Mesenchymal stem cell (in vitro differentiated cells and primary cell): Measurements from ENCODE around the gene ZMYM5.

Experiments
- DNase-seq: peaks from one replicate; pipeline ENCODE4 v3.0.0-alpha.2; 2013
- H2AFZ ChIP-seq: one replicate; pipeline ENCODE4 v1.6.1; 2013; ENCODE audit warnings: low read depth, mild to moderate bottlenecking, control low read depth, inconsistent platforms, low read length, moderate library complexity
- H2AK5ac ChIP-seq: 2 replicates; pipeline ENCODE4 v1.6.1; 2013; ENCODE audit warnings: low read length, moderate library complexity, mild to moderate bottlenecking, inconsistent platforms; ENCODE audit not compliant: severe bottlenecking
- H2BK120ac ChIP-seq: one replicate; pipeline ENCODE4 v1.6.1; 2013; ENCODE audit warnings: low read depth, mild to moderate bottlenecking, inconsistent platforms, low read length, moderate library complexity
- H2BK12ac ChIP-seq, 2 experiments: one replicate each; pipeline ENCODE4 v1.6.1; 2013; ENCODE audit warnings: inconsistent platforms in 2 of 2, low read length in 2 of 2, mild to moderate bottlenecking in 2 of 2, moderate library complexity in 2 of 2, control low read depth in 1 of 2
- H2BK15ac ChIP-seq: one replicate; pipeline ENCODE4 v1.6.1; 2013; ENCODE audit warnings: mild to moderate bottlenecking, low read depth, inconsistent platforms; ENCODE audit not compliant: poor library complexity, severe bottlenecking
- H2BK5ac ChIP-seq: 2 replicates; pipeline ENCODE4 v1.6.1; 2013; ENCODE audit warnings: low read depth, mild to moderate bottlenecking, low read length, control low read depth, inconsistent platforms; ENCODE audit not compliant: poor library complexity, severe bottlenecking
- H3K14ac ChIP-seq, 2 experiments: one replicate each; pipeline ENCODE4 v1.6.1; 2013; ENCODE audit warnings: inconsistent platforms in 2 of 2, low read length in 2 of 2, control low read depth in 1 of 2, mild to moderate bottlenecking in 1 of 2, moderate library complexity in 1 of 2
- H3K18ac ChIP-seq, 2 experiments: one replicate each; pipeline ENCODE4 v1.6.1; 2013; ENCODE audit warnings: inconsistent platforms in 2 of 2, low read length in 2 of 2, control low read depth in 1 of 2, low read depth in 1 of 2, mild to moderate bottlenecking in 1 of 2
- H3K23ac ChIP-seq, 2 experiments: one replicate each; pipeline ENCODE4 v1.6.1; 2013; ENCODE audit warnings: inconsistent platforms in 2 of 2, low read length in 2 of 2, mild to moderate bottlenecking in 2 of 2, moderate library complexity in 2 of 2, control low read depth in 1 of 2
- H3K27ac ChIP-seq: 2 replicates; pipeline ENCODE4 v1.5.1; 2013; ENCODE audit warnings: mild to moderate bottlenecking, moderate library complexity, low read length, control low read depth, inconsistent platforms; ENCODE audit not compliant: poor library complexity, severe bottlenecking
- H3K27me3 ChIP-seq, 2 experiments: 2 replicates each; pipeline versions ENCODE4 v1.6.1 to v1.7.0; 2013; ENCODE audit warnings: low read length in 2 of 2, mild to moderate bottlenecking in 2 of 2, moderate library complexity in 2 of 2, control low read depth in 1 of 2, inconsistent platforms in 1 of 2; ENCODE audit not compliant: control insufficient read depth in 1 of 2, insufficient read depth in 1 of 2
- H3K36me3 ChIP-seq, 2 experiments: 2 replicates each; pipeline versions ENCODE4 v1.6.1 to v1.7.0; 2013; ENCODE audit warnings: low read length in 2 of 2, control low read depth in 1 of 2, inconsistent platforms in 1 of 2, low read depth in 1 of 2, mild to moderate bottlenecking in 1 of 2; ENCODE audit not compliant: insufficient read depth in 2 of 2, control insufficient read depth in 1 of 2
- H3K4ac ChIP-seq, 2 experiments: one replicate each; pipeline ENCODE4 v1.6.1; 2013; ENCODE audit warnings: inconsistent platforms in 2 of 2, low read length in 2 of 2, mild to moderate bottlenecking in 2 of 2, moderate library complexity in 2 of 2, control low read depth in 1 of 2, low read depth in 1 of 2
- H3K4me1 ChIP-seq: 2 replicates; pipeline ENCODE4 v1.6.1; 2013; ENCODE audit warnings: low read depth, low read length, control low read depth; ENCODE audit not compliant: control insufficient read depth, insufficient read depth
- H3K4me2 ChIP-seq: 2 replicates; pipeline ENCODE4 v1.6.1; 2013; ENCODE audit warnings: low read length, mild to moderate bottlenecking, inconsistent platforms; ENCODE audit not compliant: poor library complexity, severe bottlenecking
- H3K4me3 ChIP-seq, 2 experiments: 2 replicates each; pipeline versions ENCODE4 v1.5.1 to v1.7.0; 2013; ENCODE audit warnings: low read length in 2 of 2, mild to moderate bottlenecking in 2 of 2, control low read depth in 1 of 2, low read depth in 1 of 2; ENCODE audit not compliant: insufficient read depth in 1 of 2
- H3K79me1 ChIP-seq: replicated peaks from 2 replicates; pipeline ENCODE4 v1.6.1; 2013; ENCODE audit warnings: mild to moderate bottlenecking, control low read depth, low read length, inconsistent platforms; ENCODE audit not compliant: poor library complexity, severe bottlenecking
- H3K9ac ChIP-seq: 2 replicates; pipeline ENCODE4 v1.7.0; 2013; ENCODE audit warnings: mild to moderate bottlenecking, low read length, moderate library complexity
- H3K9me3 ChIP-seq: 2 replicates; pipeline ENCODE4 v1.7.0; 2013; ENCODE audit warnings: mild to moderate bottlenecking, low read length; ENCODE audit not compliant: control insufficient read depth
- H4K8ac ChIP-seq: one replicate; pipeline ENCODE4 v1.6.1; 2013; ENCODE audit warnings: inconsistent platforms, mild to moderate bottlenecking, low read length, moderate library complexity
- H4K91ac ChIP-seq: one replicate; pipeline ENCODE4 v1.6.1; 2013; ENCODE audit warnings: mild to moderate bottlenecking, low read length, inconsistent platforms
- whole genome bisulfite sequencing: methylation state at CpG from one replicate; pipeline ENCODE4 v1.1.7; 2013; ENCODE audit warnings: mixed read lengths; 5-methylcytosine and 5-hydroxymethylcytosine counted together

ZMYM5 gene

DNA sequence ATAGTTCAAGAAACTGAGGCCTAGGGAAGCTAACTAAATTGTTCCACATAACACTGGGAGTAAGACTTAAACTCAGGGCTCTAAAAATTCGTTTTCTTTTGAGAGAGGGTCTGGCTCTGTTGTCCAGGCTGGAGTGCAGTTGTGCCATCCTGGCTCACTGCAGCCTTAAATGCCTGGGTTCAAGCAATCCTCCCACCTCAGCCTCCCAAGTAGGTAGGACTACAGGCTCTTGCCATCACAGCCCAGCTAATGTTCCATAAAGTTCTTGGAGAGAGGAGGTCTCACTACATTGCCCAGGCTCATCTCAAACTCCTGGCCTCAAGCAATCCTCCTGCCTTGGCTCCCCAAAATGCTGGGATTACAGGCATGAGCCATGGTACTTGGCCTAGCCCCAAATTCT lies 10.7 kb downstream of the ZMYM5 start:
- WGBS, result 78% methylated on average over 1 of the region's 1 CpG
- H3K79me1 ChIP-seq, result peaks cover 11% of the 10 kb centered on the region
- H2BK15ac ChIP-seq, result no peak overlapping the region
- H3K23ac ChIP-seq, result no peak overlapping the region
- no peak overlapping the region for H2BK120ac ChIP-seq
- no peak overlapping the region for H4K8ac ChIP-seq
- H4K91ac ChIP-seq, result no peak overlapping the region
- peak overlapping the region in 1 of 2 experiments; percentile 32 for H3K14ac ChIP-seq
- H3K4me2 ChIP-seq, result no peak overlapping the region
- no peak overlapping the region for H2BK5ac ChIP-seq
- H3K9ac ChIP-seq, result no peak overlapping the region
- H3K9me3 ChIP-seq, result no peaks in the 10 kb centered on the region
- no peaks in the 10 kb centered on the region for H3K27me3 ChIP-seq
- no peak overlapping the region for H3K18ac ChIP-seq
- no peak overlapping the region for H3K4me3 ChIP-seq
- H3K27ac ChIP-seq, result no peak overlapping the region
- no peak for DNase-seq
- H2BK12ac ChIP-seq, result no peak overlapping the region
- H3K4ac ChIP-seq, result no peak overlapping the region
- H2AFZ ChIP-seq, result no peak overlapping the region
- H3K4me1 ChIP-seq, result no peaks in the 10 kb centered on the region
- no peak overlapping the region for H2AK5ac ChIP-seq
- H3K36me3 ChIP-seq, result peaks cover 24 to 54% of the 10 kb centered on the region in 2 experiments

DNA sequence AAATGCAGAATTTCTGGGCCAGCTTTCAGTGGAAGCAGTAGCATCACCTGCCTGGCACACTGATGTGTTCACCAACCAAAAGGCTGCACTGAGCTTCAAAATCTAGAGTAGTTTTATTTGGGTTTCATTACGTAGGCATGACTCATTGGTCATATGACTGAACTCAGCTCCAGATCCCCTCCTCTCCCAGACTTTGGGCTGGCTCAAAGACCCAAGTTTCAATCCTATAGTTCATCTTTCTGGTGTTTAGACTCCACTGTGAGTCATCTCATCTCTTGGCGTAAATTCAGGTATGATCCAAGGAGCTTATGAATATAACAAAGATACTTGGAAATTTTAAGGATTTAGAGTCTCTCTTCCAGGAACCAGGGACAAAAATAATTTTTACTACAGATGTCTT lies 17.7 kb downstream of the ZMYM5 start:
- Histone ChIP-seq H3K36me3 (peaks cover 31 to 45% of the 10 kb centered on the region in 2 experiments), H3K4me2 (no peak overlapping the region), H2BK15ac (no peak overlapping the region), H3K27ac (peak overlapping the region; percentile 17), H3K4ac (no peak overlapping the region), H3K9me3 (no peaks in the 10 kb centered on the region), H3K9ac (peak overlapping the region; percentile 56), H3K23ac (no peak overlapping the region), H3K4me3 (peak overlapping the region in 1 of 2 experiments; percentile 21), H2AFZ (no peak overlapping the region), H3K14ac (no peak overlapping the region), H2BK5ac (no peak overlapping the region), H3K79me1 (peaks cover 8% of the 10 kb centered on the region), H4K91ac (no peak overlapping the region), H4K8ac (no peak overlapping the region), H2BK12ac (no peak overlapping the region), H2BK120ac (no peak overlapping the region), H3K18ac (peak overlapping the region in 1 of 2 experiments; percentile 62), H2AK5ac (no peak overlapping the region), H3K4me1 (peaks cover 2% of the 10 kb centered on the region), H3K27me3 (no peaks in the 10 kb centered on the region)
- WGBS, result 0% methylated on average over 1 of the region's 2 CpGs
- DNase-seq, result peak; percentile 92

DNA sequence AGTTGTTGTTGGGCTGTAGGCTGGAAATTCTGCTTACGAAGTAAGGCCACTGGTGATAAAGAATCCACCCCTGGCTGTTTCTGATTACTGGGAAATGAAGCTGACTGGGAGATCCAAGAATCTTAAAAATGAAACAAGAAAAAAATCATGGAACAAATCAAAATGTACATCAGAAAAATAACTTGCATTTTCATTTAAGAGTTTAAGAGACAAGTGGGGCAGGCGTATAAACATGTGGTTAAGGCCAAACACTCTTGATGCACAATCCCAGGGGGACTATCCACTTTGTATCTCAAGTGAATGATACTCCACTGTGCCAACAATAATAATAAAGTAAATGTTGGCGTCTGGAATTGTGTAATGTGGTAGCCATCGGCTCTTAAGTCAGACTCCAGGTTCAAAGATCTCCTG lies 24.6 kb downstream of the ZMYM5 start:
- Histone ChIP-seq H3K4me3 (no peak overlapping the region), H4K8ac (no peak overlapping the region), H4K91ac (no peak overlapping the region), H3K27ac (no peak overlapping the region), H2BK5ac (no peak overlapping the region), H3K4me1 (no peaks in the 10 kb centered on the region), H3K14ac (no peak overlapping the region), H3K27me3 (no peaks in the 10 kb centered on the region), H3K4ac (no peak overlapping the region), H3K9ac (peak overlapping the region; percentile 7), H2BK12ac (no peak overlapping the region), H3K23ac (no peak overlapping the region), H2AK5ac (no peak overlapping the region), H3K79me1 (peaks cover 19% of the 10 kb centered on the region), H2BK15ac (no peak overlapping the region), H3K36me3 (peaks cover 28 to 57% of the 10 kb centered on the region in 2 experiments), H2BK120ac (no peak overlapping the region), H3K4me2 (no peak overlapping the region), H3K9me3 (no peaks in the 10 kb centered on the region), H2AFZ (no peak overlapping the region), H3K18ac (no peak overlapping the region)
- 93% methylated on average over 2 of the region's 4 CpGs for WGBS
- DNase-seq, result no peak

DNA sequence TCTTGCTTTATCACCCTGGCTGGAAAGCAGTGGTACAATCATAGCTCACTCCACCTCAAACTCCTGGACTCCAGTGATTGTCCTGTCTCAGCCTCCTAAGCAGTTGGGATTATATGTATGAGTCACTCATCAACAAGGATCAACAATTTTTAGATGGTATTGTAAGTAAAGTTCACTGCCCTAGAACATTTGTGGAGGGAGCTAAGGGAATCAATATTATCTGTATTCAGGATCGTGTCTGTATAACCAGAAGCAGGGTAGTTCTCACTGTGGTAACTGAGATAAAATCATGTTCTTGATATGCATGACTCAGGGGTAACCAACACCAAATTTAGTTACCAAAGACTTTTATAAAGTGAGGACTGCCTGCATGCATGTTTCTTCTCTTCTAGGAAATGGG lies 27.0 kb downstream of the ZMYM5 start:
- Histone ChIP-seq H3K27ac (no peak overlapping the region), H4K8ac (no peak overlapping the region), H3K14ac (no peak overlapping the region), H3K4ac (no peak overlapping the region), H2BK120ac (no peak overlapping the region), H2AFZ (no peak overlapping the region), H2BK12ac (no peak overlapping the region), H3K23ac (no peak overlapping the region), H3K4me2 (no peak overlapping the region), H2BK5ac (no peak overlapping the region), H3K4me1 (no peaks in the 10 kb centered on the region), H4K91ac (no peak overlapping the region), H3K79me1 (peaks cover 11% of the 10 kb centered on the region), H3K27me3 (no peaks in the 10 kb centered on the region), H3K36me3 (peaks cover 27 to 72% of the 10 kb centered on the region in 2 experiments), H3K4me3 (no peak overlapping the region), H2AK5ac (no peak overlapping the region), H3K9me3 (no peaks in the 10 kb centered on the region), H3K18ac (no peak overlapping the region), H2BK15ac (no peak overlapping the region), H3K9ac (no peak overlapping the region)
- WGBS, result 100% methylated on average over 1 of the region's 1 CpG
- DNase-seq, result peak; percentile 28
